Measurements from ENCODE around the gene XCR1. TPM values are rescaled to one million over a fixed set of nuclear protein-coding genes. Genes with fewer than 3 reads are reported as not detected.

The XCR1 gene
- total and polyA plus RNA-seq, 2 experiments from 2014 or later: not detected

GRCh38 chr3:45968149-45968548 is 59.1 kb downstream of the XCR1 start:
- 0 out of 2 replicates have a peak, but pooled peaks cover 6% of the 10 kb centered on the region for H3K36me3 ChIP-seq (ENCODE audit: low read depth)
- H3K4me2 ChIP-seq (ENCODE audit: unreplicated experiment): no peak overlapping the region
- no peak overlapping the region for H3K4me3 ChIP-seq
- no peaks in the 10 kb centered on the region for H3K27me3 ChIP-seq (replicated peaks; ENCODE audit: insufficient read depth)
- DNase-seq: no peak
- no peaks in the 10 kb centered on the region for H3K9me2 ChIP-seq (ENCODE audit: insufficient read depth)
- no peaks in the 10 kb centered on the region for H3K9me3 ChIP-seq (ENCODE audit: low read depth)
- no peaks in the 10 kb centered on the region for H3K79me2 ChIP-seq (ENCODE audit: insufficient read depth)
- no peaks in the 10 kb centered on the region for H4K20me1 ChIP-seq (ENCODE audit: insufficient read depth)
- 74% methylated on average over 9 of the region's 9 CpGs for WGBS, 2 experiments (ENCODE audit: low coverage in 1 of 2, low lambda C conversion rate in 2 of 2, missing lambda C conversion rate in 2 of 2)
- no peak overlapping the region for H2AFZ ChIP-seq
- no peak overlapping the region for H3K27ac ChIP-seq
- peaks cover 10% of the 10 kb centered on the region for H3F3A ChIP-seq (ENCODE audit: insufficient read depth)
- in situ Hi-C loops (cut with MboI): no loop called here
- no peak for TF ChIP-seq EZH2 (IDR thresholded peaks at IDR 0.05; ENCODE audit: insufficient read depth, poor library complexity, severe bottlenecking)
- no peak for TF ChIP-seq EZH2phosphoT487 (IDR thresholded peaks at IDR 0.05; ENCODE audit: insufficient read depth, low read depth)
- H3K4me1 ChIP-seq (ENCODE audit: insufficient read depth): peaks cover 17% of the 10 kb centered on the region
- no peak overlapping the region for H3K9ac ChIP-seq

- H3K36me3 ChIP-seq (ENCODE audit: low read depth): 0 out of 2 replicates have a peak, but pooled peaks cover 6% of the 10 kb centered on the region
Observed at GRCh38 chr3:45967724-45968123, 59.6 kb downstream of the XCR1 start.

More at GRCh38 chr3:45967724-45968123, 59.6 kb downstream of the XCR1 start:
- Histone ChIP-seq H3K9ac (no peak overlapping the region), H3K27me3 (replicated peaks; ENCODE audit: insufficient read depth) (no peaks in the 10 kb centered on the region), H4K20me1 (ENCODE audit: insufficient read depth) (no peaks in the 10 kb centered on the region), H3K4me2 (ENCODE audit: unreplicated experiment) (no peak overlapping the region), H3F3A (ENCODE audit: insufficient read depth) (peaks cover 6% of the 10 kb centered on the region), H3K4me1 (ENCODE audit: insufficient read depth) (peaks cover 12% of the 10 kb centered on the region), H3K9me3 (ENCODE audit: low read depth) (no peaks in the 10 kb centered on the region), H2AFZ (no peak overlapping the region), H3K4me3 (no peak overlapping the region), H3K27ac (no peak overlapping the region), H3K9me2 (ENCODE audit: insufficient read depth) (no peaks in the 10 kb centered on the region), H3K79me2 (ENCODE audit: insufficient read depth) (no peaks in the 10 kb centered on the region)
- 68 to 71% methylated on average over 8 of the region's 8 CpGs for WGBS, 2 experiments (ENCODE audit: low coverage in 1 of 2, low lambda C conversion rate in 2 of 2, missing lambda C conversion rate in 2 of 2)
- TF ChIP-seq EZH2 (IDR thresholded peaks at IDR 0.05; ENCODE audit: insufficient read depth, poor library complexity, severe bottlenecking) (no peak), EZH2phosphoT487 (IDR thresholded peaks at IDR 0.05; ENCODE audit: insufficient read depth, low read depth) (no peak)
- in situ Hi-C loops (cut with MboI): no loop called here
- DNase-seq: no peak

Other genes starting within 250 kb of the XCR1 start
- not detected in 2 replicates for gene SLC6A20, start 230.9 kb downstream of the XCR1 start, total RNA-seq (2014; rRNA removed; shearing (Covaris generic))
- not detected in 2 replicates for gene SLC6A20, start 230.9 kb downstream of the XCR1 start, polyA plus RNA-seq (2016; fragmentation: Nextera tagmentation; extraction: Ambion mirVana)
- gene LZTFL1, start 185.4 kb downstream of the XCR1 start, total RNA-seq (2014; rRNA removed; shearing (Covaris generic)): 18.3 and 21.8 TPM in 2 replicates
- gene LZTFL1, start 185.4 kb downstream of the XCR1 start, polyA plus RNA-seq (2016; fragmentation: Nextera tagmentation; extraction: Ambion mirVana): 12.7 and 15.1 TPM in 2 replicates
- not detected in 2 replicates for gene CCR9, start 140.9 kb downstream of the XCR1 start, total RNA-seq (2014; rRNA removed; shearing (Covaris generic))
- gene CCR9, start 140.9 kb downstream of the XCR1 start, polyA plus RNA-seq (2016; fragmentation: Nextera tagmentation; extraction: Ambion mirVana): not detected in 2 replicates
- not detected in 2 replicates for gene CXCR6, start 84.0 kb downstream of the XCR1 start, total RNA-seq (2014; rRNA removed; shearing (Covaris generic))
- gene CXCR6, start 84.0 kb downstream of the XCR1 start, polyA plus RNA-seq (2016; fragmentation: Nextera tagmentation; extraction: Ambion mirVana): not detected in 2 replicates
- gene FYCO1, start 31.7 kb downstream of the XCR1 start, total RNA-seq (2014; rRNA removed; shearing (Covaris generic)): 12.8 and 13.4 TPM in 2 replicates
- 6.2 and 6.3 TPM in 2 replicates for gene FYCO1, start 31.7 kb downstream of the XCR1 start, polyA plus RNA-seq (2016; fragmentation: Nextera tagmentation; extraction: Ambion mirVana)
- not detected in 2 replicates for gene CCR1, start 180.8 kb upstream of the XCR1 start, total RNA-seq (2014; rRNA removed; shearing (Covaris generic))
- not detected in 2 replicates for gene CCR1, start 180.8 kb upstream of the XCR1 start, polyA plus RNA-seq (2016; fragmentation: Nextera tagmentation; extraction: Ambion mirVana)
- not detected in 2 replicates for gene CCR3, start 215.0 kb upstream of the XCR1 start, total RNA-seq (2014; rRNA removed; shearing (Covaris generic))
- gene CCR3, start 215.0 kb upstream of the XCR1 start, polyA plus RNA-seq (2016; fragmentation: Nextera tagmentation; extraction: Ambion mirVana): not detected in 2 replicates

Data from GM23248 (cell line).